ENCODE results near the gene MYL7.
"Not testable (repeated sequence)": the region's sequence is repeated elsewhere in the genome, so short reads cannot be mapped to it uniquely, and the experiment has no call there.

Gene MYL7

DNA sequence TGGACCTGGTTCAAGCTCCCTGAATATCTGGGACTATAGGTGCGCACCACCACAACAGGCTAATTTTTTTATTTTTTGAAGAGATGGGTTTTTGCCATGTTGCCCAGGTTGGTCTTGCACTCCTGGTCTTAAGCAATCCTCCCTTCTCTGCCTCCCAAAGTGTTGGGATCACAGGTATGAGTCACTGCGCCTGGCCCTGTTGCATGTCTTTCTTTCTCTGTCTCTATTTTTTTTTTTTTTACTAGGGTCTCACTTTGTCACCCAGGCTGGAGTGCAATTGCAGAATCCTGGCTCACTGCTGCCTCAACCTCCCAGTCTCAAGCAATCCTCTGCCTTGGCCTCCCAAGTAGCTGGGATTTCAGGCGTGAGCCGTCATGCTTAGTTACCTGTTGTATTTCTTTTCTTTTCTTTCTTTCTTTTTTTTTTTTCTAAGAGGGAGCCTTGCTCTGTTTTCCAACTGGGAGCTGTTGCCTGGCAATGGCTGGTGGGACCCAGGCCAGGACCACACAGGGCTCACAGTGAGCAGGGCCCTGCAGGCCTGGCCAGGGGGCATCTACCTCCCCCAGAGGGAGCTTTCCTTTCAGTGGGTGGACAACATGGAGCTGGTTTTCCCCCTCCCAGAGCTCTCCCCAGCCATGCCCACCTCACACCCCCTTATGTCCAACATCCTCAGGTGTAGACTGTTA lies 6.0 kb downstream of the MYL7 start:
- DNase-seq (ENCODE audit: low read depth, low spot score), result no peak
- no peak overlapping the region for H3K4me3 ChIP-seq (ENCODE audit: low read depth, low read length)
- in situ Hi-C loops (cut with HindIII; ENCODE audit: low sequenced_read_pairs), result no loop called here
- no peak for TF ChIP-seq CTCF (IDR thresholded peaks at IDR 0.05; ENCODE audit: low read depth, low read length)

DNA sequence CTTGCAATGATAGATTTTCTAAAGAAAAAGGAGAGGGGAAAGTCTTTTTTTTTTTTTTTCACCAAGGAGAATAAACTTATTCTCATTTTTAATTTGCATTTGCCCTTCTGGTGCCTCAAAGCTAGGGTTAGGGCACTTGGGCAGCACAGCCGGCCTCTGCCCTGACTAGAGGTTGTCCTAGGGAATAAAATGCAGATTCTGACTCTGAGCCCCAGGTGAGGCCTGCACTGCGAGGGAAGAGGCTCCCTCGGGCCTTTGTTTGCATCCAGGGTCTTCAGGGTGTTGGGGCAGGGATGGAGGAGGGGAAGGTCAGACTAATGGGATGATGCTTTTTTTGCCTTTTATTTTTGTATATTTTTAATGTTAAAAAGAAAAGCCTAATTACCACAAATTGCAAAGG lies 7.8 kb downstream of the MYL7 start:
- no peak for TF ChIP-seq CTCF (IDR thresholded peaks at IDR 0.05; ENCODE audit: low read depth, low read length)
- H3K4me3 ChIP-seq (ENCODE audit: low read depth, low read length), result no peak overlapping the region
- no peak for DNase-seq (ENCODE audit: low read depth, low spot score)
- in situ Hi-C loops (cut with HindIII; ENCODE audit: low sequenced_read_pairs), result no loop called here

- DNase-seq (ENCODE audit: low read depth, low spot score), result no peak
- in situ Hi-C loops (cut with HindIII; ENCODE audit: low sequenced_read_pairs), result no loop called here
- no peak overlapping the region for H3K4me3 ChIP-seq (ENCODE audit: low read depth, low read length)
- TF ChIP-seq CTCF (IDR thresholded peaks at IDR 0.05; ENCODE audit: low read depth, low read length), result no peak
Measured at GRCh38 chr7:44132039-44132438, 9.1 kb downstream of the MYL7 start.

GRCh38 chr7:44131173-44132029 lies 9.7 kb downstream of the MYL7 start:
- in situ Hi-C loops (cut with HindIII; ENCODE audit: low sequenced_read_pairs), result no loop called here
- no peak overlapping the region for H3K4me3 ChIP-seq (ENCODE audit: low read depth, low read length)
- TF ChIP-seq CTCF (IDR thresholded peaks at IDR 0.05; ENCODE audit: low read depth, low read length), result peak; percentile 51
- DNase-seq (ENCODE audit: low read depth, low spot score), result no peak

DNA sequence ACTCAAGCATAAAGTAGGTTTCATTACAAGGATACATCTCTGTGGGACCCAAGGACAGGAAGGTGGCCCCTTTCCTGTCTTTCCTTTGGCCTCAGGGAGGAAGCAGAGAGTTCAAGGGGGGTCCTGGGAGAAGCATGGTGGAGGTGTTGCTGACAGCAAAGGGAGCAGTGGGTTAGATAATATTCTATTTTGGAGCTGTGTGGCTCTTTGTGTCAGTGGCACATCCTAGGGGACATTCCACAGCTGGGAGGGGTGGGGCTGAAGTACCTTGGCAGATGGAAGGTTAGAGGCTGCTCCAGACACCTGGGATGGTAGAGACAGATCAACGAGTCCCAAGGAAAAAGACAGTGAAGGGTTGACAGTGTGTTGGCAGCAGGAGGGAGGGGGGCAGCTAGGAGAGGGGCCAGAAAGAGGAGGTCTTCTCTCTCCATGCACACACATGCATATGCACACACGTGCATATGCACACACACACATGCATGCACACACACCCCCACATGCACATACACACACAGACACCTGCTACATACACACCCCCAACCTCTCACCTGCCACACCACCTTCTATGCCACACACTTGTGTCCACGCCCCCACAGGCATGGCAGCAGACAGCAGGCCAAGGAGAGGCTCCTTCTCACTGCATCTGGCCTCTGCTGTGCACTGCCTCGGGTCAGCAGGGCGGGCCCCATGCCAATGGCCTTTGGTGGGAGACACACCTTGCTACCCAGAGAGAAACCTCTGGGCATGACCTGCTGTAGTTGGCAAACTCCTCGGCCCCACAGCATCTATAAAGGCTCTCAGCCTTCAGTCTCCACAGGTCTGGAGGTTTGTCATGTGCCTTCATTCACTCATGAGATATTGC lies 12.2 kb downstream of the MYL7 start:
- H3K4me3 ChIP-seq (ENCODE audit: low read depth, low read length), result no peak overlapping the region
- no peak for TF ChIP-seq CTCF (IDR thresholded peaks at IDR 0.05; ENCODE audit: low read depth, low read length)
- DNase-seq (ENCODE audit: low read depth, low spot score), result no peak
- in situ Hi-C loops (cut with HindIII; ENCODE audit: low sequenced_read_pairs), result no loop called here

- in situ Hi-C loops (cut with HindIII; ENCODE audit: low sequenced_read_pairs), result no loop called here
- H3K4me3 ChIP-seq (ENCODE audit: low read depth, low read length), result no peak overlapping the region
- no peak for TF ChIP-seq CTCF (IDR thresholded peaks at IDR 0.05; ENCODE audit: low read depth, low read length)
- no peak for DNase-seq (ENCODE audit: low read depth, low spot score)
Measured at GRCh38 chr7:44127161-44127560, 14.0 kb downstream of the MYL7 start.

DNA sequence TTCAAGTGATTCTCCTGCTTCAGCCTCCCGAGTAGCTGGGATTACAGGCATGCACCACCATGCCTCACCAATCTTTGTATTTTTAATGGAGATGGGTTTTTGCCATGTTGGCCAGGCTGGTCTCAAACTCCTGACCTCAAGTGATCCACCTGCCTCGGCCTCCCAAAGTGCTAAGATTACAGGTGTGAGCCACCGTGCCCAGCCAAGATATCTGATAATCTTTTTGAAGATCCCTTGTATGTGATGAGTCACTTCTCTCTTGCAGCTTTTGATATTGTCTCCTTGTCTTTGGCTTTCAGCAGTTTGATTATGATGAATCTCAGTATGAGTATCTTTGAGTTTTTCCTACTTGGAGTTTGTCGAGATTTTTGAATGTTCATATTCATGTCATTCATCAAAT lies 14.6 kb downstream of the MYL7 start:
- H3K4me3 ChIP-seq (ENCODE audit: low read depth, low read length); DNase-seq (ENCODE audit: low read depth, low spot score); in situ Hi-C loops (cut with HindIII; ENCODE audit: low sequenced_read_pairs): not testable (repeated sequence)

Measured in astrocyte of the spinal cord (primary cell).